ENCODE measurements around the gene LDLRAD1.

The LDLRAD1 gene

GRCh38 chr1:54016343-54017282, 1.4 kb downstream of the LDLRAD1 start:
- no peak for DNase-seq
- WGBS (ENCODE audit: insufficient coverage), result 92% methylated on average over 6 of the region's 8 CpGs
- no peaks in the 10 kb centered on the region for H3K9me3 ChIP-seq (ENCODE audit: control extremely low read depth in 1 of 5, control insufficient read depth in 4 of 5, insufficient read depth in 2 of 5, low read depth in 1 of 5, low read length in 4 of 5)
- POLR2A ChIA-PET, result no interaction called here
- no peaks in the 10 kb centered on the region for H3K36me3 ChIP-seq (ENCODE audit: control insufficient read depth in 4 of 4, insufficient read depth in 4 of 4, low read length in 3 of 4)
- H3K27ac ChIP-seq (ENCODE audit: insufficient read depth in 1 of 2, low read depth in 1 of 2, low read length in 2 of 2, poor library complexity in 1 of 2, severe bottlenecking in 2 of 2), result no peak overlapping the region
- no peaks in the 10 kb centered on the region for H3K27me3 ChIP-seq (replicated peaks in 2 of 5; ENCODE audit: control insufficient read depth in 4 of 5, insufficient read depth in 5 of 5, low read length in 4 of 5)
- H3K4me3 ChIP-seq (ENCODE audit: control insufficient read depth in 1 of 7, extremely low read depth in 1 of 7, insufficient read depth in 4 of 7, low read depth in 2 of 7, low read length in 6 of 7), result no peak overlapping the region
- no peaks in the 10 kb centered on the region for H3K4me1 ChIP-seq (ENCODE audit: control extremely low read depth in 1 of 4, control insufficient read depth in 4 of 4, insufficient read depth in 4 of 4, low read length in 3 of 4)
- CTCF ChIA-PET, result no interaction called here

GRCh38 chr1:54014009-54014629, 3.9 kb downstream of the LDLRAD1 start:
- no peaks in the 10 kb centered on the region for H3K36me3 ChIP-seq (ENCODE audit: control insufficient read depth in 4 of 4, insufficient read depth in 4 of 4, low read length in 3 of 4)
- DNase-seq, result no peak
- H3K4me1 ChIP-seq (ENCODE audit: control extremely low read depth in 1 of 4, control insufficient read depth in 4 of 4, insufficient read depth in 4 of 4, low read length in 3 of 4), result no peaks in the 10 kb centered on the region
- 82% methylated on average over 15 of the region's 17 CpGs for WGBS (ENCODE audit: insufficient coverage)
- CTCF ChIA-PET, result no interaction called here
- no peaks in the 10 kb centered on the region for H3K9me3 ChIP-seq (ENCODE audit: control extremely low read depth in 1 of 5, control insufficient read depth in 4 of 5, insufficient read depth in 2 of 5, low read depth in 1 of 5, low read length in 4 of 5)
- no peak overlapping the region for H3K4me3 ChIP-seq (ENCODE audit: control insufficient read depth in 1 of 7, extremely low read depth in 1 of 7, insufficient read depth in 4 of 7, low read depth in 2 of 7, low read length in 6 of 7)
- H3K27ac ChIP-seq (ENCODE audit: insufficient read depth in 1 of 2, low read depth in 1 of 2, low read length in 2 of 2, poor library complexity in 1 of 2, severe bottlenecking in 2 of 2), result no peak overlapping the region
- POLR2A ChIA-PET, result no interaction called here
- no peaks in the 10 kb centered on the region for H3K27me3 ChIP-seq (replicated peaks in 2 of 5; ENCODE audit: control insufficient read depth in 4 of 5, insufficient read depth in 5 of 5, low read length in 4 of 5)

- Histone ChIP-seq H3K4me1 (ENCODE audit: control extremely low read depth in 1 of 4, control insufficient read depth in 4 of 4, insufficient read depth in 4 of 4, low read length in 3 of 4) (no peaks in the 10 kb centered on the region), H3K36me3 (ENCODE audit: control insufficient read depth in 4 of 4, insufficient read depth in 4 of 4, low read length in 3 of 4) (no peaks in the 10 kb centered on the region), H3K4me3 (ENCODE audit: control insufficient read depth in 1 of 7, extremely low read depth in 1 of 7, insufficient read depth in 4 of 7, low read depth in 2 of 7, low read length in 6 of 7) (no peak overlapping the region), H3K9me3 (ENCODE audit: control extremely low read depth in 1 of 5, control insufficient read depth in 4 of 5, insufficient read depth in 2 of 5, low read depth in 1 of 5, low read length in 4 of 5) (no peaks in the 10 kb centered on the region), H3K27ac (ENCODE audit: insufficient read depth in 1 of 2, low read depth in 1 of 2, low read length in 2 of 2, poor library complexity in 1 of 2, severe bottlenecking in 2 of 2) (no peak overlapping the region), H3K27me3 (replicated peaks in 2 of 5; ENCODE audit: control insufficient read depth in 4 of 5, insufficient read depth in 5 of 5, low read length in 4 of 5) (no peaks in the 10 kb centered on the region)
- ChIA-PET CTCF (no interaction called here), POLR2A (no interaction called here)
- no peak for DNase-seq
- 85% methylated on average over 4 of the region's 8 CpGs for WGBS (ENCODE audit: insufficient coverage)
These were observed 4.5 kb downstream of the LDLRAD1 start for GRCh38 chr1:54013393-54014008.

- no peaks in the 10 kb centered on the region for H3K4me1 ChIP-seq (ENCODE audit: control extremely low read depth in 1 of 4, control insufficient read depth in 4 of 4, insufficient read depth in 4 of 4, low read length in 3 of 4)
- whole genome bisulfite sequencing (ENCODE audit: insufficient coverage), result 97% methylated on average over 5 of the region's 8 CpGs
- POLR2A ChIA-PET, result no interaction called here
- no peaks in the 10 kb centered on the region for H3K36me3 ChIP-seq (ENCODE audit: control insufficient read depth in 4 of 4, insufficient read depth in 4 of 4, low read length in 3 of 4)
- CTCF ChIA-PET, result no interaction called here
- DNase-seq, result no peak
- H3K4me3 ChIP-seq (ENCODE audit: control insufficient read depth in 1 of 7, extremely low read depth in 1 of 7, insufficient read depth in 4 of 7, low read depth in 2 of 7, low read length in 6 of 7), result no peak overlapping the region
- no peaks in the 10 kb centered on the region for H3K27me3 ChIP-seq (replicated peaks in 2 of 5; ENCODE audit: control insufficient read depth in 4 of 5, insufficient read depth in 5 of 5, low read length in 4 of 5)
- H3K27ac ChIP-seq (ENCODE audit: insufficient read depth in 1 of 2, low read depth in 1 of 2, low read length in 2 of 2, poor library complexity in 1 of 2, severe bottlenecking in 2 of 2), result no peak overlapping the region
- no peaks in the 10 kb centered on the region for H3K9me3 ChIP-seq (ENCODE audit: control extremely low read depth in 1 of 5, control insufficient read depth in 4 of 5, insufficient read depth in 2 of 5, low read depth in 1 of 5, low read length in 4 of 5)
These were observed 5.1 kb downstream of the LDLRAD1 start for GRCh38 chr1:54012863-54013262.

- H3K4me3 ChIP-seq (ENCODE audit: control insufficient read depth in 1 of 7, extremely low read depth in 1 of 7, insufficient read depth in 4 of 7, low read depth in 2 of 7, low read length in 6 of 7), result no peak overlapping the region
- H3K4me1 ChIP-seq (ENCODE audit: control extremely low read depth in 1 of 4, control insufficient read depth in 4 of 4, insufficient read depth in 4 of 4, low read length in 3 of 4), result no peaks in the 10 kb centered on the region
- no peaks in the 10 kb centered on the region for H3K27me3 ChIP-seq (replicated peaks in 2 of 5; ENCODE audit: control insufficient read depth in 4 of 5, insufficient read depth in 5 of 5, low read length in 4 of 5)
- H3K9me3 ChIP-seq (ENCODE audit: control extremely low read depth in 1 of 5, control insufficient read depth in 4 of 5, insufficient read depth in 2 of 5, low read depth in 1 of 5, low read length in 4 of 5), result no peaks in the 10 kb centered on the region
- 95% methylated on average over 9 of the region's 9 CpGs for WGBS (ENCODE audit: insufficient coverage)
- DNase-seq, result no peak
- no peaks in the 10 kb centered on the region for H3K36me3 ChIP-seq (ENCODE audit: control insufficient read depth in 4 of 4, insufficient read depth in 4 of 4, low read length in 3 of 4)
- no peak overlapping the region for H3K27ac ChIP-seq (ENCODE audit: insufficient read depth in 1 of 2, low read depth in 1 of 2, low read length in 2 of 2, poor library complexity in 1 of 2, severe bottlenecking in 2 of 2)
- ChIA-PET POLR2A (no interaction called here), CTCF (no interaction called here)
These were observed 6.0 kb downstream of the LDLRAD1 start for GRCh38 chr1:54012008-54012325.

GRCh38 chr1:54011316-54012007, 6.5 kb downstream of the LDLRAD1 start:
- Histone ChIP-seq H3K27ac (ENCODE audit: insufficient read depth in 1 of 2, low read depth in 1 of 2, low read length in 2 of 2, poor library complexity in 1 of 2, severe bottlenecking in 2 of 2) (no peak overlapping the region), H3K9me3 (ENCODE audit: control extremely low read depth in 1 of 5, control insufficient read depth in 4 of 5, insufficient read depth in 2 of 5, low read depth in 1 of 5, low read length in 4 of 5) (no peaks in the 10 kb centered on the region), H3K4me3 (ENCODE audit: control insufficient read depth in 1 of 7, extremely low read depth in 1 of 7, insufficient read depth in 4 of 7, low read depth in 2 of 7, low read length in 6 of 7) (no peak overlapping the region), H3K36me3 (ENCODE audit: control insufficient read depth in 4 of 4, insufficient read depth in 4 of 4, low read length in 3 of 4) (no peaks in the 10 kb centered on the region), H3K4me1 (ENCODE audit: control extremely low read depth in 1 of 4, control insufficient read depth in 4 of 4, insufficient read depth in 4 of 4, low read length in 3 of 4) (no peaks in the 10 kb centered on the region), H3K27me3 (replicated peaks in 2 of 5; ENCODE audit: control insufficient read depth in 4 of 5, insufficient read depth in 5 of 5, low read length in 4 of 5) (no peaks in the 10 kb centered on the region)
- ChIA-PET POLR2A (no interaction called here), CTCF (no interaction called here)
- DNase-seq, result no peak
- 97% methylated on average over 8 of the region's 9 CpGs for WGBS (ENCODE audit: insufficient coverage)

Data from common myeloid progenitor, CD34-positive (primary cell).